ENCODE results near the gene PPARG. TPM values are rescaled to one million over a fixed set of nuclear protein-coding genes. Genes with fewer than 3 reads are reported as not detected.

PPARG gene
- total RNA-seq, 1 donor from 2014 or later = 3.2 TPM

- Mint-ChIP-seq H3K9me3 (ENCODE audit: unreplicated experiment) (no peaks in the 10 kb centered on the region), H3K27me3 (ENCODE audit: unreplicated experiment) (no peaks in the 10 kb centered on the region), H3K36me3 (ENCODE audit: low read depth, unreplicated experiment) (no peaks in the 10 kb centered on the region), H3K4me3 (ENCODE audit: unreplicated experiment) (no peak overlapping the region), H3K4me1 (ENCODE audit: unreplicated experiment) (no peaks in the 10 kb centered on the region), H3K27ac (ENCODE audit: unreplicated experiment) (no peak overlapping the region)
- no peak for TF ChIP-seq CTCF (IDR thresholded peaks at IDR 0.05; ENCODE audit: unreplicated experiment)
- no peak for DNase-seq (ENCODE audit: low spot score)
Measured at GRCh38 chr3:12395349-12396012, 106.6 kb downstream of the PPARG start.

GRCh38 chr3:12396471-12396870 is 107.6 kb downstream of the PPARG start:
- Mint-ChIP-seq H3K4me3 (ENCODE audit: unreplicated experiment) (no peak overlapping the region), H3K27ac (ENCODE audit: unreplicated experiment) (no peak overlapping the region), H3K27me3 (ENCODE audit: unreplicated experiment) (no peaks in the 10 kb centered on the region), H3K4me1 (ENCODE audit: unreplicated experiment) (no peaks in the 10 kb centered on the region), H3K36me3 (ENCODE audit: low read depth, unreplicated experiment) (no peaks in the 10 kb centered on the region), H3K9me3 (ENCODE audit: unreplicated experiment) (no peaks in the 10 kb centered on the region)
- DNase-seq (ENCODE audit: low spot score) = no peak
- no peak for TF ChIP-seq CTCF (IDR thresholded peaks at IDR 0.05; ENCODE audit: unreplicated experiment)

- H3K9me3 Mint-ChIP-seq (ENCODE audit: unreplicated experiment) = no peaks in the 10 kb centered on the region
- TF ChIP-seq CTCF (IDR thresholded peaks at IDR 0.05; ENCODE audit: unreplicated experiment) = no peak
- H3K4me1 Mint-ChIP-seq (ENCODE audit: unreplicated experiment) = no peaks in the 10 kb centered on the region
- no peaks in the 10 kb centered on the region for H3K36me3 Mint-ChIP-seq (ENCODE audit: low read depth, unreplicated experiment)
- no peak overlapping the region for H3K27ac Mint-ChIP-seq (ENCODE audit: unreplicated experiment)
- H3K4me3 Mint-ChIP-seq (ENCODE audit: unreplicated experiment) = no peak overlapping the region
- DNase-seq (ENCODE audit: low spot score) = no peak
- peaks cover 1% of the 10 kb centered on the region for H3K27me3 Mint-ChIP-seq (ENCODE audit: unreplicated experiment)
Measured at GRCh38 chr3:12399226-12399625, 110.4 kb downstream of the PPARG start.

GRCh38 chr3:12400616-12401194 is 111.8 kb downstream of the PPARG start:
- no peak for DNase-seq (ENCODE audit: low spot score)
- no peak overlapping the region for H3K4me3 Mint-ChIP-seq (ENCODE audit: unreplicated experiment)
- H3K27me3 Mint-ChIP-seq (ENCODE audit: unreplicated experiment) = peaks cover 1% of the 10 kb centered on the region
- H3K36me3 Mint-ChIP-seq (ENCODE audit: low read depth, unreplicated experiment) = no peaks in the 10 kb centered on the region
- no peak overlapping the region for H3K27ac Mint-ChIP-seq (ENCODE audit: unreplicated experiment)
- no peaks in the 10 kb centered on the region for H3K9me3 Mint-ChIP-seq (ENCODE audit: unreplicated experiment)
- H3K4me1 Mint-ChIP-seq (ENCODE audit: unreplicated experiment) = peaks cover under 1% of the 10 kb centered on the region
- TF ChIP-seq CTCF (IDR thresholded peaks at IDR 0.05; ENCODE audit: unreplicated experiment) = no peak

GRCh38 chr3:12401208-12401607 is 112.3 kb downstream of the PPARG start:
- no peak for DNase-seq (ENCODE audit: low spot score)
- H3K4me3 Mint-ChIP-seq (ENCODE audit: unreplicated experiment) = no peak overlapping the region
- no peak overlapping the region for H3K27ac Mint-ChIP-seq (ENCODE audit: unreplicated experiment)
- peaks cover 5% of the 10 kb centered on the region for H3K4me1 Mint-ChIP-seq (ENCODE audit: unreplicated experiment)
- peaks cover 1% of the 10 kb centered on the region for H3K27me3 Mint-ChIP-seq (ENCODE audit: unreplicated experiment)
- no peak for TF ChIP-seq CTCF (IDR thresholded peaks at IDR 0.05; ENCODE audit: unreplicated experiment)
- H3K9me3 Mint-ChIP-seq (ENCODE audit: unreplicated experiment) = no peaks in the 10 kb centered on the region
- no peaks in the 10 kb centered on the region for H3K36me3 Mint-ChIP-seq (ENCODE audit: low read depth, unreplicated experiment)
